ENCODE measurements around the gene UNC45A. TPM values are rescaled to one million over a fixed set of nuclear protein-coding genes. Genes with fewer than 3 reads are reported as not detected.
"Not testable (repeated sequence)": the region's sequence is repeated elsewhere in the genome, so short reads cannot be mapped to it uniquely, and the experiment has no call there.

Gene UNC45A
- total RNA-seq, 1 donor from 2014 or later = 102 TPM

DNA sequence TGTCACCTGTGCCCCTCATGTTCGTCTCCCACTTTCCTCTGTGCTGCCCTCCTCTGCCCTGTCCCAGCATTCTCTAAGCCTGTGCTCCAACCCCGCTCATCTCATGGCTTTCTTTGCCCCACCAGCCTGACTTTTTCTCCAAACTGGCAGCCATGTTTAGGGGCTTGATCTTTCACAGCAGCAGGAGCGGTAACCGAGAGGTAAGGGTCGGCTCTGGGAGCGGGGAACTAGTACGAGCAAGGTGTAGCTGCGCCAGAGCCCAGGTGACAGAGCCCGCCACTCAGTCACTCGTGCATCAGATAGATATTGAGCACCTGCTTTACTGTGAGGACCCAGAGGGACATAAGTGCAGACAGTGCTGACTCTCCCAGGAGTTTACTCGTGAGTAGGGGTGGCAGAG, 18.6 kb upstream of the UNC45A start:
- H3K4me1 Mint-ChIP-seq (ENCODE audit: unreplicated experiment) = no peaks in the 10 kb centered on the region

GRCh38 chr15:90917569-90917968, 17.5 kb upstream of the UNC45A start:
- peak overlapping the region; percentile 13 for H3K4me3 Mint-ChIP-seq (ENCODE audit: unreplicated experiment)
- no peaks in the 10 kb centered on the region for H3K9me3 Mint-ChIP-seq (ENCODE audit: unreplicated experiment)
- H3K36me3 Mint-ChIP-seq (ENCODE audit: low read depth, unreplicated experiment) = peaks cover 66% of the 10 kb centered on the region
- no peak overlapping the region for H3K27ac Mint-ChIP-seq (ENCODE audit: unreplicated experiment)
- no peaks in the 10 kb centered on the region for H3K4me1 Mint-ChIP-seq (ENCODE audit: unreplicated experiment)
- peaks cover 12% of the 10 kb centered on the region for H3K27me3 Mint-ChIP-seq (ENCODE audit: unreplicated experiment)
- TF ChIP-seq, protein P1, sequence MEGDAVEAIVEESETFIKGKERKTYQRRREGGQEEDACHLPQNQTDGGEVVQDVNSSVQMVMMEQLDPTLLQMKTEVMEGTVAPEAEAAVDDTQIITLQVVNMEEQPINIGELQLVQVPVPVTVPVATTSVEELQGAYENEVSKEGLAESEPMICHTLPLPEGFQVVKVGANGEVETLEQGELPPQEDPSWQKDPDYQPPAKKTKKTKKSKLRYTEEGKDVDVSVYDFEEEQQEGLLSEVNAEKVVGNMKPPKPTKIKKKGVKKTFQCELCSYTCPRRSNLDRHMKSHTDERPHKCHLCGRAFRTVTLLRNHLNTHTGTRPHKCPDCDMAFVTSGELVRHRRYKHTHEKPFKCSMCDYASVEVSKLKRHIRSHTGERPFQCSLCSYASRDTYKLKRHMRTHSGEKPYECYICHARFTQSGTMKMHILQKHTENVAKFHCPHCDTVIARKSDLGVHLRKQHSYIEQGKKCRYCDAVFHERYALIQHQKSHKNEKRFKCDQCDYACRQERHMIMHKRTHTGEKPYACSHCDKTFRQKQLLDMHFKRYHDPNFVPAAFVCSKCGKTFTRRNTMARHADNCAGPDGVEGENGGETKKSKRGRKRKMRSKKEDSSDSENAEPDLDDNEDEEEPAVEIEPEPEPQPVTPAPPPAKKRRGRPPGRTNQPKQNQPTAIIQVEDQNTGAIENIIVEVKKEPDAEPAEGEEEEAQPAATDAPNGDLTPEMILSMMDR (IDR thresholded peaks at IDR 0.05; ENCODE audit: unreplicated experiment) = no peak
- no peak for DNase-seq (ENCODE audit: low spot score)

More for the DNA sequence above, 18.6 kb upstream of the UNC45A start:
- no peaks in the 10 kb centered on the region for H3K9me3 Mint-ChIP-seq (ENCODE audit: unreplicated experiment)
- DNase-seq (ENCODE audit: low spot score) = no peak
- H3K36me3 Mint-ChIP-seq (ENCODE audit: low read depth, unreplicated experiment) = peaks cover 62% of the 10 kb centered on the region
- H3K27me3 Mint-ChIP-seq (ENCODE audit: unreplicated experiment) = peaks cover 9% of the 10 kb centered on the region
- TF ChIP-seq, protein P1 (IDR thresholded peaks at IDR 0.05; ENCODE audit: unreplicated experiment) = no peak
- no peak overlapping the region for H3K27ac Mint-ChIP-seq (ENCODE audit: unreplicated experiment)
- no peak overlapping the region for H3K4me3 Mint-ChIP-seq (ENCODE audit: unreplicated experiment)

GRCh38 chr15:90918034-90918788, 16.9 kb upstream of the UNC45A start:
- peaks cover 65% of the 10 kb centered on the region for H3K36me3 Mint-ChIP-seq (ENCODE audit: low read depth, unreplicated experiment)
- no peak overlapping the region for H3K4me3 Mint-ChIP-seq (ENCODE audit: unreplicated experiment)
- H3K27me3 Mint-ChIP-seq (ENCODE audit: unreplicated experiment) = peaks cover 12% of the 10 kb centered on the region
- no peaks in the 10 kb centered on the region for H3K9me3 Mint-ChIP-seq (ENCODE audit: unreplicated experiment)
- no peak overlapping the region for H3K27ac Mint-ChIP-seq (ENCODE audit: unreplicated experiment)
- no peaks in the 10 kb centered on the region for H3K4me1 Mint-ChIP-seq (ENCODE audit: unreplicated experiment)
- no peak for DNase-seq (ENCODE audit: low spot score)
- TF ChIP-seq, protein P1 (IDR thresholded peaks at IDR 0.05; ENCODE audit: unreplicated experiment) = no peak

DNA sequence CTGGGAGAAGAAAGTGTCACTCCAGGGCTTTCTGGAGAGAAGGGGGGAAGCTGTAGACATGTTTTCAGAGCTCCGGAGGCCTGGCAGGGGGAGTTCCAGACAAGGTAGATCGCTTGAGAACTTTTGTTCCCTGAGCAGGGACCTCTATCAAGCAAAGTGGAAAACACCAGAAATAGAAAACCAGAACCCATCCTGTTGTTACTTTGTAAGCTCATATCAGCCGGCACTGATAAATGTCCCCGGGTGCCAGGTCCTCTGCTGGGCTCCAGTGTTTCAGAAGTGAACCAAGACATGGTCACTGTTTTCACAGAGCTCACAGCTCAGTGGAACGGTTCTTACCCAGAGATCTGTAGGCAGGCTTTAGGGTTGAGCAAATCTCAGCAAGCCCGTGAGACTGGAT, 16.2 kb upstream of the UNC45A start:
- Mint-ChIP-seq H3K4me1 (ENCODE audit: unreplicated experiment) (no peaks in the 10 kb centered on the region), H3K36me3 (ENCODE audit: low read depth, unreplicated experiment) (peaks cover 59% of the 10 kb centered on the region), H3K4me3 (ENCODE audit: unreplicated experiment) (no peak overlapping the region), H3K27me3 (ENCODE audit: unreplicated experiment) (peaks cover 12% of the 10 kb centered on the region), H3K27ac (ENCODE audit: unreplicated experiment) (no peak overlapping the region), H3K9me3 (ENCODE audit: unreplicated experiment) (no peaks in the 10 kb centered on the region)
- TF ChIP-seq, protein P1 (IDR thresholded peaks at IDR 0.05; ENCODE audit: unreplicated experiment) = no peak
- DNase-seq (ENCODE audit: low spot score) = no peak

DNA sequence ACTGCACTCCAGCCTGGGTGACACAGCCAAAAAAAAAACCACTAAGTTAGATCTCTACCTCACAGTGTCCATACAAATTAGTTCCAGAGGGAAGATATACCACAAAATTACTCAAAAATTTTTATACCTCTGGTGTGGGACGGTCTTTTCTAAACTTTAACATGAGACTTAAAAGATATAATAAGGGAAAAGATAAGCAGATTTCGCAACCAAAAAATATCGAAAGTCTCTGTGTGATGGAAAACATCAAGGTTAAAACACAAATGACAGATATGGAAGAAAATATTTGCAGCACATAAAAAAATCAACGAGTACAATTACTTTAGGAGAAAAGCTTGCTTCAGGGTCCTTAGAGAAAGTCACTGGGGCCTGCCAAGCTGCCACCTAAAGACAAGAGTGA, 13.2 kb upstream of the UNC45A start:
- Mint-ChIP-seq H3K27ac (ENCODE audit: unreplicated experiment) (no peak overlapping the region), H3K36me3 (ENCODE audit: low read depth, unreplicated experiment) (peaks cover 41% of the 10 kb centered on the region), H3K4me3 (ENCODE audit: unreplicated experiment) (no peak overlapping the region), H3K9me3 (ENCODE audit: unreplicated experiment) (no peaks in the 10 kb centered on the region), H3K4me1 (ENCODE audit: unreplicated experiment) (no peaks in the 10 kb centered on the region), H3K27me3 (ENCODE audit: unreplicated experiment) (peaks cover 7% of the 10 kb centered on the region)
- TF ChIP-seq, protein P1 (IDR thresholded peaks at IDR 0.05; ENCODE audit: unreplicated experiment) = no peak
- DNase-seq (ENCODE audit: low spot score) = no peak

- H3K9me3 Mint-ChIP-seq (ENCODE audit: unreplicated experiment); H3K27ac Mint-ChIP-seq (ENCODE audit: unreplicated experiment); H3K27me3 Mint-ChIP-seq (ENCODE audit: unreplicated experiment); H3K4me1 Mint-ChIP-seq (ENCODE audit: unreplicated experiment); H3K4me3 Mint-ChIP-seq (ENCODE audit: unreplicated experiment); DNase-seq (ENCODE audit: low spot score): not testable (repeated sequence)
- H3K36me3 Mint-ChIP-seq (ENCODE audit: low read depth, unreplicated experiment) = peaks cover 33% of the 10 kb centered on the region
Measured at GRCh38 chr15:90922712-90923322, 12.3 kb upstream of the UNC45A start.

Data from endothelial cell (in vitro differentiated cells).